GM12875 (cell line): ENCODE data around the gene SPINK5.

Experiments
- H3K4me3 ChIP-seq: one replicate; pipeline ENCODE4 v1.5.1; 2011; ENCODE audit warnings: low read depth, low read length, control low read depth
- TF ChIP-seq, protein P1 (sequence below): IDR thresholded peaks from 2 replicates; pipeline ENCODE4 v1.5.1; 2011; ENCODE audit warnings: low read depth, mild to moderate bottlenecking, control low read depth, inconsistent platforms, low read length, moderate library complexity, borderline replicate concordance; ENCODE audit not compliant: insufficient read depth

The SPINK5 gene, protein sequence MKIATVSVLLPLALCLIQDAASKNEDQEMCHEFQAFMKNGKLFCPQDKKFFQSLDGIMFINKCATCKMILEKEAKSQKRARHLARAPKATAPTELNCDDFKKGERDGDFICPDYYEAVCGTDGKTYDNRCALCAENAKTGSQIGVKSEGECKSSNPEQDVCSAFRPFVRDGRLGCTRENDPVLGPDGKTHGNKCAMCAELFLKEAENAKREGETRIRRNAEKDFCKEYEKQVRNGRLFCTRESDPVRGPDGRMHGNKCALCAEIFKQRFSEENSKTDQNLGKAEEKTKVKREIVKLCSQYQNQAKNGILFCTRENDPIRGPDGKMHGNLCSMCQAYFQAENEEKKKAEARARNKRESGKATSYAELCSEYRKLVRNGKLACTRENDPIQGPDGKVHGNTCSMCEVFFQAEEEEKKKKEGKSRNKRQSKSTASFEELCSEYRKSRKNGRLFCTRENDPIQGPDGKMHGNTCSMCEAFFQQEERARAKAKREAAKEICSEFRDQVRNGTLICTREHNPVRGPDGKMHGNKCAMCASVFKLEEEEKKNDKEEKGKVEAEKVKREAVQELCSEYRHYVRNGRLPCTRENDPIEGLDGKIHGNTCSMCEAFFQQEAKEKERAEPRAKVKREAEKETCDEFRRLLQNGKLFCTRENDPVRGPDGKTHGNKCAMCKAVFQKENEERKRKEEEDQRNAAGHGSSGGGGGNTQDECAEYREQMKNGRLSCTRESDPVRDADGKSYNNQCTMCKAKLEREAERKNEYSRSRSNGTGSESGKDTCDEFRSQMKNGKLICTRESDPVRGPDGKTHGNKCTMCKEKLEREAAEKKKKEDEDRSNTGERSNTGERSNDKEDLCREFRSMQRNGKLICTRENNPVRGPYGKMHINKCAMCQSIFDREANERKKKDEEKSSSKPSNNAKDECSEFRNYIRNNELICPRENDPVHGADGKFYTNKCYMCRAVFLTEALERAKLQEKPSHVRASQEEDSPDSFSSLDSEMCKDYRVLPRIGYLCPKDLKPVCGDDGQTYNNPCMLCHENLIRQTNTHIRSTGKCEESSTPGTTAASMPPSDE

DNA sequence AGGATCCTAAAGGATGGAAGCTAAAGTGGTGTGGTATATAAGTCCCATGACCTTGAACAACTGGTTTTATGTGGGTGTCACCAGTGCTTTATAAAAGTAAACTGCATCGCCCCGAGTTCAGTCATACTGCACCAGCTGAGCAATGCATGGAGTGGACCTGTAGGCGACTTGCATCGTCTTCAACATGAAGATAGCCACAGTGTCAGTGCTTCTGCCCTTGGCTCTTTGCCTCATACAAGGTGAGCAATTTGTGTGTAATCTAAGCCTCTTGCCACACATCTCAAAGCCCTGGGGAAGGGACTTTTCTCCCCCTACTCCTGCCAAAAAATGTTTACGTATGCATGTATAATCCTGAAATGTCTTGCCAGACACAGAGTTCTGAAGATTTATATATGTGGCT lies at the start of gene SPINK5:
SPINK5 (plus strand) TSS at position 120 of the 400 bp plus-strand sequence; CDS start at position 185, 65 bp downstream.
- TF ChIP-seq, protein P1, sequence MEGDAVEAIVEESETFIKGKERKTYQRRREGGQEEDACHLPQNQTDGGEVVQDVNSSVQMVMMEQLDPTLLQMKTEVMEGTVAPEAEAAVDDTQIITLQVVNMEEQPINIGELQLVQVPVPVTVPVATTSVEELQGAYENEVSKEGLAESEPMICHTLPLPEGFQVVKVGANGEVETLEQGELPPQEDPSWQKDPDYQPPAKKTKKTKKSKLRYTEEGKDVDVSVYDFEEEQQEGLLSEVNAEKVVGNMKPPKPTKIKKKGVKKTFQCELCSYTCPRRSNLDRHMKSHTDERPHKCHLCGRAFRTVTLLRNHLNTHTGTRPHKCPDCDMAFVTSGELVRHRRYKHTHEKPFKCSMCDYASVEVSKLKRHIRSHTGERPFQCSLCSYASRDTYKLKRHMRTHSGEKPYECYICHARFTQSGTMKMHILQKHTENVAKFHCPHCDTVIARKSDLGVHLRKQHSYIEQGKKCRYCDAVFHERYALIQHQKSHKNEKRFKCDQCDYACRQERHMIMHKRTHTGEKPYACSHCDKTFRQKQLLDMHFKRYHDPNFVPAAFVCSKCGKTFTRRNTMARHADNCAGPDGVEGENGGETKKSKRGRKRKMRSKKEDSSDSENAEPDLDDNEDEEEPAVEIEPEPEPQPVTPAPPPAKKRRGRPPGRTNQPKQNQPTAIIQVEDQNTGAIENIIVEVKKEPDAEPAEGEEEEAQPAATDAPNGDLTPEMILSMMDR, result no peak
- H3K4me3 ChIP-seq, result no peak within 1 kb of the TSS

DNA sequence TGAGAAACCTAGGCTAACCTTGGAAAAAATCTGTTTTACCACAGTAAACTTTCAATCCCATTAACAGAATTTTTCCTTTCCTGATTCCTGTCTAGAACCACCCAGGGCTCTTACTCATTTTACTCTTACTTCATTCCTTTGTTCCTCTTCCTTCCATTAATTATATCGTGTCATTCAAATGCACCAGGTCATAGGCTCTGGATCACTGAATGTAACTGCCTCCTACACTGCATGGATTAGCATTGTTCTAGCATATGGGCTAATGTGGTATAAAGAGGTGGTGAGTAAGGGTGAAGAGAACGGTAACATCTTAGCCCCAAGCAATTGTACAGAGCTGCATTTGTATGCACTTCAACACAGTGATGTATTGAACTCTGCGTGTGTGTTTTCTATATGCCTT lies 49.5 kb upstream of the SPINK5 start:
- no peak overlapping the region for H3K4me3 ChIP-seq
- TF ChIP-seq, protein P1, result no peak

DNA sequence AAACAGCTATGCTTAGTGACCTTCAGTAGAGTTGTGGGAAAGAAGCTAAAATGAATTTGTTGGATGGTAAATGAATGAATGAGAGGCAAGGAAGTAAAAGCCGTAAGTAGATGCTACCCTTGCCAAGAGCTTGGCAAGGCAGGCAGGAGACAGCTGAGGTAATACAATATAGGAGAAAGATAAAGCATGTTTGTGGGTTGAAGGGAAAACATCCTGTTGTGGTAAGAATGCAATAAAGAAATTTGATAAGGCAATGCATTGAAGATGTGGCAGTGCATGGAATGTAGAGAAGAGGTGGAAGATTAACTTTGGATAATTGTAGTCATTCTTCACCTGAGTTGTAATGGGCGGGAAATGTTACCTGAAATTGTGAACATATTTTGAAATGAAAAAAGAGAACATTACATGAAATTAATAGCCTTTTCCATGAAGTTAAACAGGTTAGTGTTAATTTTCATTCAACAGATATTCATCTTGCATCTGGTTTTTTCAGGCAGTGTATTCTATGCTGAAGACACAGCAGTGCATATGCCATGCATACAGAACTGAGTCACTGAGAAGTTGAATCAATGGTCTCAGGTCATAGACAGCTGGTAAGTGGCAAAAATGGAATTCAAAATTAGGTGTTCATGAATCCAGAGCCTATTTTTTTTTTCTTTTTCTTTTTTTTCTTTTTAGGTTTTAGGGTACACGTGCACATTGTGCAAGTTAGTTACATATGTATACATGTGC lies 43.4 kb upstream of the SPINK5 start:
- TF ChIP-seq, protein P1, result no peak
- H3K4me3 ChIP-seq, result no peak overlapping the region

DNA sequence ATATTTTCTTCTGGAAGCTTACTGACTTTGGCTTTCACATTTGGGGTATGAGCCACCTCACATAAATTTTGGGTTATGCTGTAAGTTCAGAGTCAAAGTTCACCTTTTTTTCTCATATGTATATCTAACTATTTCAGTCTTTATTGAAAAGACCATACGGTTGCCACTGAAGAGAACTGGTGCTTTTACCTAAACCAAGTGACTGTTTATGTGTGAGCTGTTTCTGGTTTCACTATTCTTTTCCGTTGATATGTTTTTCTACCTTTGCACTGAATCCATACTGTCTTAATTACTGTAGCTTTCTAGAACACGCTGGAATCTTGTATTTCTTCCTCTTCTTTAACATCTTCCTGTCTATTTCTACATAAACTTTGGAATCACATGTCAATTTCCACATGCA lies 36.3 kb upstream of the SPINK5 start:
- TF ChIP-seq, protein P1, result no peak

DNA sequence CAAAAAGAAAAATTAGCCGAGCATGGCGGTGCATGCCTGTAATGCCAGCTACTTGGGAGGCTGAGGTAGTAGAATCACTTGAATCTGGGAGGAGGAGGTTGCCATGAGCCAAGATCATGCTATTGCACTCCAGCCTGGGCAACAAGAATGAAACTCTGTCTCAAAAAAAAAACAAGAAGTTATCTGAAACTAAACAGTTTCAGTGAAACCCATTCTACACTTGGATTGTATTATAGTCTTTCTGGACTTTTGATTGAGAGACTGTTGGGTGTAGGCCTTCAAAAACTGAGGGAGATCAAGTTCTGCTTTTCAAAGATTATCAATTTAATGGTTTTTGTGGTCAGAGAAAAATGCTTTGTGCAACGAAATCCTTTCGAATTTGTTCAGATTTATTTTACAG lies 34.6 kb upstream of the SPINK5 start:
- no peak overlapping the region for H3K4me3 ChIP-seq
- TF ChIP-seq, protein P1, result no peak

More for the DNA sequence above, 36.3 kb upstream of the SPINK5 start:
- H3K4me3 ChIP-seq, result no peak overlapping the region

DNA sequence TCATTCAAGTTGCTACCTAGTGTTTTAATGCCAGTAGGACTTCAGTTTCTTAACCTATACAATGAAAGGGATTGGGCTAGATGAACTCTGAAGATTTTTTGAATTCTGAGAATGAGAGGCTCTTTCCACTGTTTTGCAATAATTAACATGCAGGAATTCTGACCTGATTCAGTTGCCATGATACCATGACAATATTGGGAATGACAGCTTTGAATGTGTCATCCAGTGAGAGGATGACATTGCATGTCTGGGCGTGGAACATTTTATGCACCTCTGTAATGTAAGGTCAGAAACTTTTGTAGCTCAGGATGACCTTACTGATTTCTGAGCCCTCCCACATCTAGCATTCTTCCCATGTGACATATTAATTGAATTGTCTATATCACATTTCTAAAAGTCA lies 30.6 kb upstream of the SPINK5 start:
- TF ChIP-seq, protein P1, result no peak

More for the DNA sequence above, 30.6 kb upstream of the SPINK5 start:
- no peak overlapping the region for H3K4me3 ChIP-seq
